Hematopoietic multipotent progenitor cell (in vitro differentiated cells): ENCODE results near the gene ART1. TPM values are rescaled to one million over a fixed set of nuclear protein-coding genes. Genes with fewer than 3 reads are reported as not detected.

Experiments
- DNase-seq, 3 donors: peaks; one replicate each; pipeline ENCODE4 v3.0.0-alpha.2; 2011 to 2015; ENCODE audit warnings: low read depth in 2 of 3, low spot score in 2 of 3
- small RNA-seq: library from RNA; depleted of rRNA; stranded (forward); fragments of <200 nt; gene quantifications from one replicate; pipeline ENCODE3, GENCODE V24; 2012
- total RNA-seq: library from RNA; depleted of rRNA; stranded (reverse); fragments of >200 nt; gene quantifications from one replicate; pipeline ENCODE4 v1.2.3, GENCODE V29; 2012

ART1 gene
- total RNA-seq, 1 donor, result not detected

DNA sequence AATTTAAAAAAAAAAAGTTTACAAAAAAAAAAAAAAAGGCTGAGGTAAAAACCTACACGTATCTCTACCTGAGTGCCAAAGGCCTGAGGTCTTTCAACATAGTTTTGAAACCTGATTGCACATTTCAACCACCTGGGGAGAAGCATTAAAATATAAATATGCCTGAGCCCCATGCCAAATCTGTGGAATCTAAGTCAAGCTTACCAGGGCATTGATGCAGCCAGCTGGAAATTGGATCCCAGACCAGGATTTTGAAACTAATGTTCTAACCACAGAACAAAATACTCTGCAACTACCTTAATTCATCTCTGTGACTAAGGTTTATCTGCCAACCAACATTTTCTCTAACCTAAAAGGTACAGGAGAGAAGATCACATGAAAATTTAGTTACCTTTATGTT lies 65.0 kb downstream of the ART1 start:
- DNase-seq, result no peak

DNA sequence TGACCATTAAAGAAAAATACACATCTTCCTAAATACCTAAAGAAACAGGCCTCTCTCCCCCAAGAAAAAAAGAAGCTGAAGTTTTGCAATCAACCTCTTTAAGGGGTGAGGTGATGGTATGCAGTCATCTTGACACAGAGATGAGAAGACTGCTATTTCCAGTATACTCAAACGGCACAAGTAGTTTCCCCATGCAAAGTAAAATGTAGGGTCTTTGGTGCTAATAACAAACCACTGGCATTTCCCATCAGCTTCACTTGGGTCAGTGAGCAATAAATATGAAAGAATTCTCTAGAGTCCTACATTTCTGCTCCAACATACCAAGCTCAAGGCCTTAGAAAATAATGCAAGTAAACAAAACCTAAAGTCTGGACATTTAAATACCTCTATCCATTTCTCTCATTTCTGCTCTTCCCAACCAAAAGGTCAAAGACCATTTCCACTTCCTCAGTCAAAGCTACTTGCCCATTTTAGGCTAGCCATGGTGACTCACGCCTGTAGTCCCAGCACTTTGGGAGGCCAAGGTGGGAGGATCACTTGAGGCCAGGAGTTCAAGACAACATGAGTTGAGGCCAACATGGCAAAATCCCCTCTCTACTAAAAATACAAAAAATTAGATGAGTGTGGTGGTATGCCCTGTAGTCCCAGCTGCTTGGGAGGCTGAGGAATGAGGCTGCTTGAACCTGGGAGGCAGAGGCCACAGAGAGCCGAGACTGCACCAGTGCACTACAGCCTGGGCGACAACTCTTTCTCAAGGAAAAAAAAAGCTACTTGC lies 65.7 kb downstream of the ART1 start:
- DNase-seq, result no peak

GRCh38 chr11:3712274-3712673 lies 67.3 kb downstream of the ART1 start:
- DNase-seq, result no peak

Small RNA genes lying within 50 kb of the gene (small RNA-seq; reads per million reads assigned to genes)
- gene RF00019, result not detected

Other genes with a start within 250 kb of the ART1 start
- gene ART5, start 3.1 kb upstream of the ART1 start, total RNA-seq, result under 0.01 TPM
- 2.2 TPM for gene CHRNA10, start 26.3 kb downstream of the ART1 start, total RNA-seq
- gene NUP98, start 152.4 kb downstream of the ART1 start, total RNA-seq, result 219 TPM
- gene PGAP2, start 163.4 kb downstream of the ART1 start, total RNA-seq, result 31.0 TPM
- gene RHOG, start 195.8 kb downstream of the ART1 start, total RNA-seq, result 163 TPM
- 80.2 TPM for gene STIM1, start 210.5 kb downstream of the ART1 start, total RNA-seq